Heart right ventricle (tissue), 16 donors: Measurements from ENCODE around the gene EWSR1. TPM values are rescaled to one million over a fixed set of nuclear protein-coding genes. Genes with fewer than 3 reads are reported as not detected.

Experiments
- ATAC-seq, 8 donors: fragments of 200-7000 bp; cut with Tn5 transposase; one replicate each; pipeline ENCODE4 v1.9.1; 2020; ENCODE audit warnings: mild to moderate bottlenecking in 8 of 8, moderate library complexity in 8 of 8, moderate number of reproducible peaks in 1 of 8
- DNase-seq, 2 donors: peaks; one replicate each; pipeline ENCODE4 v3.0.0-alpha.2; 2020
- H3K27ac ChIP-seq, 10 donors: fragments of 200-600 bp; sonication (generic) in 2 of 10; one replicate each; pipeline versions ENCODE4 v1.5.0 to v1.8.0; 2020 to 2022; ENCODE audit warnings: mild to moderate bottlenecking in 3 of 10
- H3K27me3 ChIP-seq, 7 donors: fragments of 200-600 bp; one replicate each; pipeline ENCODE4 v1.8.0; 2021 to 2022; ENCODE audit warnings: mild to moderate bottlenecking in 2 of 7
- H3K36me3 ChIP-seq, 9 donors: fragments of 200-600 bp; sonication (generic) in 1 of 9; one replicate each; pipeline versions ENCODE4 v1.5.0 to v1.8.0; 2020 to 2022; ENCODE audit warnings: mild to moderate bottlenecking in 2 of 9
- H3K4me1 ChIP-seq, 9 donors: fragments of 200-600 bp; sonication (generic) in 1 of 9; one replicate each; pipeline versions ENCODE4 v1.5.0 to v1.8.0; 2020 to 2022; ENCODE audit warnings: mild to moderate bottlenecking in 4 of 9
- H3K4me3 ChIP-seq, 10 donors: fragments of 200-600 bp; sonication (generic) in 2 of 10; one replicate each; pipeline versions ENCODE4 v1.5.0 to v1.8.0; 2020 to 2022; ENCODE audit warnings: mild to moderate bottlenecking in 7 of 10, moderate library complexity in 2 of 10
- H3K9me3 ChIP-seq, 11 donors: fragments of 200-600 bp in 10 of 11; sonication (generic) in 2 of 11; one replicate each; pipeline versions ENCODE4 v1.5.0 to v1.8.0; 2013 to 2022; ENCODE audit warnings: mild to moderate bottlenecking in 2 of 11, control low read depth in 1 of 11, moderate library complexity in 1 of 11
- CTCF ChIP-seq, 9 donors: fragments of 200-600 bp; sonication (generic) in 2 of 9; IDR thresholded peaks; one replicate each; pipeline versions ENCODE4 v1.5.0 to v1.8.0; 2021 to 2022; ENCODE audit warnings: antibody characterized with exemption in 9 of 9, mild to moderate bottlenecking in 5 of 9, moderate library complexity in 1 of 9
- WGBS, 2 donors: extraction: QIAGEN DNeasy Blood & Tissue Kit; methylation state at CpG; one replicate each; pipeline ENCODE4 v1.1.7; 2013; ENCODE audit warnings: inconsistent platforms in 1 of 2; 5-methylcytosine and 5-hydroxymethylcytosine counted together
- intact Hi-C, 10 donors: fragments of 100-400 bp; cut with DNase I; formaldehyde crosslinking; loops; one replicate each; pipeline versions ENCODE4 v1.11.1 to v1.14.2; 2022
- polyA plus RNA-seq, 2 donors: library from polyadenylated mRNA; stranded (reverse); fragments of 200-250 nt; gene quantifications; one replicate each; pipeline ENCODE4 v1.2.3, GENCODE V29; 2013
- total RNA-seq, 10 donors: library from RNA; stranded (reverse); fragmentation: NEBNext Ultra II Directional in 3 of 10; extraction: Animal tissue kit (Norgen Biotek cat#: 25700) in 3 of 10; gene quantifications; one replicate each; pipeline versions ENCODE4 v1.2.1 to v1.2.4, GENCODE V29; 2021 to 2023
- donor health status: Arrhythmogenic right ventricular cardiomyopathy.
- donor health status: ischemic (EF 13 %, LVEDD 7.1; RV severe dilation, severe dysfunction).
- donor health status: healthy with polysubstance abuse.
- donor health status: DM: no; HTN: yes; CAD: no.
- donor health status: DM: no; HTN: no; CAD: no.
- donor health status: ischemic (EF 25% LVEDD 6.9; RV normal size, moderate dysfunction).
- donor health status: ischemic (EF 25% LVEDD 5.7; RV mildly dilated, moderate dysfunction).
- donor health status: healthy.
- donor health status: DM: yes; HTN: yes; CAD: no.
- donor health status: Ischemic cardiomyopathy.
- donor health status: ischemic (EF 35%, LVEDD 5.7; RV mildly dilated, moderate dysfunction).
- donor health status: nonischemic (EF 11% LVEDD 7.7; RV severe dilation, severe dysfunction).
- donor health status: DM: yes; HTN: yes; CAD: no.
- donor health status: PGD.
- donor health status: ischemic (EF 29% LVEDD 5.4; RV normal size, mild dysfunction).
- donor health status: nonischemic (EF 23%, LVEDD 6.1; RV moderate dilation, normal function).

The EWSR1 gene
- total and polyA plus RNA-seq, 12 donors: 105 to 153 (median 137) TPM

GRCh38 chr22:29314537-29315285 lies 46.6 kb downstream of the EWSR1 start:
- Histone ChIP-seq H3K9me3 (no peaks in the 10 kb centered on the region), H3K27ac (peak overlapping the region in 3 of 10 donors; percentile 7 to 55 (median 34)), H3K36me3 (peaks cover 0 to 12% (median 0%) of the 10 kb centered on the region in 9 donors), H3K27me3 (peaks cover 5 to 51% (median 27%) of the 10 kb centered on the region in 7 donors), H3K4me1 (peaks cover 33 to 60% (median 54%) of the 10 kb centered on the region in 9 donors), H3K4me3 (peak overlapping the region; percentile 23 to 54 (median 44))
- WGBS, 2 donors: 3% methylated on average over 68 to 69 of the region's 69 CpGs
- intact Hi-C loops: no loop called here
- TF ChIP-seq CTCF (IDR thresholded peaks at IDR 0.05): no peak
- ATAC-seq (no peak), DNase-seq (no peak)

- no peak for TF ChIP-seq CTCF (IDR thresholded peaks at IDR 0.05)
- Histone ChIP-seq H3K4me1 (peaks cover 25 to 52% (median 46%) of the 10 kb centered on the region in 9 donors), H3K27ac (peak within 1 kb of the TSS in 3 of 10 donors; percentile 7 to 55 (median 34)), H3K27me3 (peaks cover 5 to 51% (median 27%) of the 10 kb centered on the region in 7 donors), H3K9me3 (no peaks in the 10 kb centered on the region), H3K4me3 (peak within 1 kb of the TSS; percentile 23 to 54 (median 44)), H3K36me3 (peaks cover 0 to 12% (median 0%) of the 10 kb centered on the region in 9 donors)
- no peak for ATAC-seq
- intact Hi-C loops: no loop called here
- 4 to 5% methylated on average over 72 to 103 of the region's 103 CpGs for WGBS, 2 donors
- no peak for DNase-seq
These were observed 47.4 kb downstream of the EWSR1 start, which contains the start of gene RASL10A for GRCh38 chr22:29315286-29316140. Gene RASL10A (minus strand): TSS chr22:29315697. CDS start chr22:29315246, 451 bp downstream.

- Histone ChIP-seq H3K27me3 (peaks cover 5 to 51% (median 27%) of the 10 kb centered on the region in 7 donors), H3K4me3 (peak overlapping the region in 5 of 10 donors; percentile 41 to 50 (median 45)), H3K36me3 (peaks cover 0 to 11% (median 0%) of the 10 kb centered on the region in 9 donors), H3K9me3 (no peaks in the 10 kb centered on the region), H3K27ac (no peak overlapping the region), H3K4me1 (peaks cover 18 to 44% (median 38%) of the 10 kb centered on the region in 9 donors)
- WGBS, 2 donors: 62 to 64% methylated on average over 18 of the region's 18 CpGs
- intact Hi-C loops: no loop called here
- no peak for DNase-seq
- TF ChIP-seq CTCF (IDR thresholded peaks at IDR 0.05): no peak
- ATAC-seq: no peak
These were observed 48.2 kb downstream of the EWSR1 start for GRCh38 chr22:29316141-29316828.
